ENCODE measurements around the gene NSRP1. TPM values are rescaled to one million over a fixed set of nuclear protein-coding genes. Genes with fewer than 3 reads are reported as not detected.

The NSRP1 gene
- total RNA-seq (2022) (25.4 and 28.0 TPM in 2 replicates), Bru-seq, nascent RNA (percentile 93 among the genes with signal in this experiment), BruChase-seq, experiment 1, labeled RNA remaining after a 2-hour chase (percentile 91 among the genes with signal in this experiment), BruChase-seq, experiment 2, labeled RNA remaining after a 6-hour chase (percentile 91 among the genes with signal in this experiment)
- long read RNA-seq, transcript NSRP1-201 (7 exons, 2,541 nt): major isoform, 80 of 119 reads
- long read RNA-seq, transcript NSRP1-217 (6 exons, 2,420 nt): minor isoform, 5 of 119 reads
- long read RNA-seq, partial matches to known transcripts: 7 of 119 reads
- long read RNA-seq, other reads (novel, unspliced or antisense): 17 of 119 reads

GRCh38 chr17:30116661-30117551 lies at the start of gene NSRP1:
Gene NSRP1, plus strand, starts transcription at chr17:30116816. Its CDS starts 28 bp downstream, at chr17:30116844.
- H3K27ac Mint-ChIP-seq (ENCODE audit: unreplicated experiment): peak within 1 kb of the TSS; percentile 98
- intact Hi-C loops (cut with micrococcal nuclease; ENCODE audit: unreplicated experiment): no loop called here
- no peaks in the 10 kb centered on the region for H3K27me3 Mint-ChIP-seq (ENCODE audit: insufficient read depth, unreplicated experiment)
- DNase-seq: peak; percentile 96 to 97
- no peaks in the 10 kb centered on the region for H3K9me3 Mint-ChIP-seq (ENCODE audit: unreplicated experiment)
- H3K4me1 ChIP-seq: peaks cover 9% of the 10 kb centered on the region
- H3K9me3 ChIP-seq: no peaks in the 10 kb centered on the region
- BruUV-seq (replicated peaks): TSS peak; percentile 51
- no peaks in the 10 kb centered on the region for H3K36me3 ChIP-seq (ENCODE audit: control insufficient read depth, insufficient read depth, low read length)
- peaks cover 52% of the 10 kb centered on the region for H3K36me3 Mint-ChIP-seq (ENCODE audit: insufficient read depth, unreplicated experiment)
- ChIA-PET CTCF (interaction anchor here (1.0 to 1.8 kb wide), 2 partner anchors 12 to 120 kb away, joined by 5 to 6 read pairs; no protein-coding TSS in a partner anchor), POLR2A (interaction anchor here (0.6 kb wide), 1 partner anchor 161 kb away, joined by 3 read pairs; no protein-coding TSS in a partner anchor)
- peak within 1 kb of the TSS; percentile 86 for H3K4me3 Mint-ChIP-seq (ENCODE audit: unreplicated experiment)
- H3K4me1 Mint-ChIP-seq (ENCODE audit: low read depth, unreplicated experiment): peaks cover 16% of the 10 kb centered on the region
- H3K4me3 ChIP-seq (ENCODE audit: low read depth, low read length): peak within 1 kb of the TSS; percentile 67
- TF ChIP-seq CTCF (IDR thresholded peaks at IDR 0.05; ENCODE audit: insufficient read depth in 1 of 2, low read depth in 1 of 2, low read length in 1 of 2, severe bottlenecking in 1 of 2, unreplicated experiment in 1 of 2): no peak
- no peaks in the 10 kb centered on the region for H3K27me3 ChIP-seq (replicated peaks; ENCODE audit: control insufficient read depth, insufficient read depth, low read length)

GRCh38 chr17:30068465-30068864 lies 48.2 kb upstream of the NSRP1 start:
- Mint-ChIP-seq H3K27me3 (ENCODE audit: insufficient read depth, unreplicated experiment) (peaks cover 15% of the 10 kb centered on the region), H3K27ac (ENCODE audit: unreplicated experiment) (no peak overlapping the region), H3K4me1 (ENCODE audit: low read depth, unreplicated experiment) (no peaks in the 10 kb centered on the region), H3K4me3 (ENCODE audit: unreplicated experiment) (no peak overlapping the region), H3K9me3 (ENCODE audit: unreplicated experiment) (peaks cover 26% of the 10 kb centered on the region), H3K36me3 (ENCODE audit: insufficient read depth, unreplicated experiment) (no peaks in the 10 kb centered on the region)
- Histone ChIP-seq H3K27me3 (replicated peaks; ENCODE audit: control insufficient read depth, insufficient read depth, low read length) (no peaks in the 10 kb centered on the region), H3K4me1 (no peaks in the 10 kb centered on the region), H3K4me3 (ENCODE audit: low read depth, low read length) (no peak overlapping the region), H3K9me3 (peaks cover 18% of the 10 kb centered on the region), H3K36me3 (ENCODE audit: control insufficient read depth, insufficient read depth, low read length) (no peaks in the 10 kb centered on the region)
- no peak for TF ChIP-seq CTCF (IDR thresholded peaks at IDR 0.05; ENCODE audit: insufficient read depth in 1 of 2, low read depth in 1 of 2, low read length in 1 of 2, severe bottlenecking in 1 of 2, unreplicated experiment in 1 of 2)
- POLR2A ChIA-PET: no interaction called here
- CTCF ChIA-PET: no interaction called here
- no peak for DNase-seq
- BruUV-seq (replicated peaks): no TSS peak
- intact Hi-C loops (cut with micrococcal nuclease; ENCODE audit: unreplicated experiment): no loop called here

- CTCF ChIA-PET: no interaction called here
- no peaks in the 10 kb centered on the region for H3K4me1 ChIP-seq
- TF ChIP-seq CTCF (IDR thresholded peaks at IDR 0.05; ENCODE audit: insufficient read depth in 1 of 2, low read depth in 1 of 2, low read length in 1 of 2, severe bottlenecking in 1 of 2, unreplicated experiment in 1 of 2): no peak
- no peak overlapping the region for H3K4me3 ChIP-seq (ENCODE audit: low read depth, low read length)
- intact Hi-C loops (cut with micrococcal nuclease; ENCODE audit: unreplicated experiment): no loop called here
- H3K9me3 ChIP-seq: no peaks in the 10 kb centered on the region
- no TSS peak for BruUV-seq (replicated peaks)
- Mint-ChIP-seq H3K27ac (ENCODE audit: unreplicated experiment) (no peak overlapping the region), H3K27me3 (ENCODE audit: insufficient read depth, unreplicated experiment) (peaks cover 34% of the 10 kb centered on the region), H3K4me1 (ENCODE audit: low read depth, unreplicated experiment) (no peaks in the 10 kb centered on the region), H3K9me3 (ENCODE audit: unreplicated experiment) (no peaks in the 10 kb centered on the region), H3K36me3 (ENCODE audit: insufficient read depth, unreplicated experiment) (no peaks in the 10 kb centered on the region), H3K4me3 (ENCODE audit: unreplicated experiment) (no peak overlapping the region)
- H3K36me3 ChIP-seq (ENCODE audit: control insufficient read depth, insufficient read depth, low read length): no peaks in the 10 kb centered on the region
- H3K27me3 ChIP-seq (replicated peaks; ENCODE audit: control insufficient read depth, insufficient read depth, low read length): peaks cover 2% of the 10 kb centered on the region; the same call in 1 of the 2 replicates
- no peak for DNase-seq
- POLR2A ChIA-PET: interaction anchor here (0.6 kb wide), 1 partner anchor 22 kb away, joined by 3 read pairs; no protein-coding TSS in a partner anchor
Measured at GRCh38 chr17:30074254-30074653, 42.4 kb upstream of the NSRP1 start.
